Measurements from ENCODE around the gene THAP3.
"Not testable (repeated sequence)": the region's sequence is repeated elsewhere in the genome, so short reads cannot be mapped to it uniquely, and the experiment has no call there.

THAP3 gene

GRCh38 chr1:6635910-6636760, 11.5 kb downstream of the THAP3 start:
- no peaks in the 10 kb centered on the region for H3K27me3 ChIP-seq (replicated peaks in 2 of 5; ENCODE audit: control insufficient read depth in 4 of 5, insufficient read depth in 5 of 5, low read length in 4 of 5)
- WGBS (ENCODE audit: insufficient coverage), result 95% methylated on average over 16 of the region's 16 CpGs
- no peak for DNase-seq
- H3K4me3 ChIP-seq (ENCODE audit: control insufficient read depth in 1 of 7, extremely low read depth in 1 of 7, insufficient read depth in 4 of 7, low read depth in 2 of 7, low read length in 6 of 7), result no peak overlapping the region
- peaks cover 6 to 82% (median 67%) of the 10 kb centered on the region in 4 experiments for H3K36me3 ChIP-seq (ENCODE audit: control insufficient read depth in 4 of 4, insufficient read depth in 4 of 4, low read length in 3 of 4)
- no peaks in the 10 kb centered on the region for H3K4me1 ChIP-seq (ENCODE audit: control extremely low read depth in 1 of 4, control insufficient read depth in 4 of 4, insufficient read depth in 4 of 4, low read length in 3 of 4)
- ChIA-PET CTCF (interaction anchor here (0.7 to 3.8 kb wide), 6 partner anchors 8 to 163 kb away, joined by 3 to 11 read pairs (median 4); no protein-coding TSS in a partner anchor), POLR2A (no interaction called here)
- H3K27ac ChIP-seq (ENCODE audit: insufficient read depth in 1 of 2, low read depth in 1 of 2, low read length in 2 of 2, poor library complexity in 1 of 2, severe bottlenecking in 2 of 2), result no peak overlapping the region
- no peaks in the 10 kb centered on the region for H3K9me3 ChIP-seq (ENCODE audit: control extremely low read depth in 1 of 5, control insufficient read depth in 4 of 5, insufficient read depth in 2 of 5, low read depth in 1 of 5, low read length in 4 of 5)

GRCh38 chr1:6636778-6637177, 12.1 kb downstream of the THAP3 start:
- H3K27ac ChIP-seq (ENCODE audit: insufficient read depth in 1 of 2, low read depth in 1 of 2, low read length in 2 of 2, poor library complexity in 1 of 2, severe bottlenecking in 2 of 2); H3K4me1 ChIP-seq (ENCODE audit: control extremely low read depth in 1 of 4, control insufficient read depth in 4 of 4, insufficient read depth in 4 of 4, low read length in 3 of 4); H3K27me3 ChIP-seq (replicated peaks in 2 of 5; ENCODE audit: control insufficient read depth in 4 of 5, insufficient read depth in 5 of 5, low read length in 4 of 5); POLR2A ChIA-PET; DNase-seq; H3K9me3 ChIP-seq (ENCODE audit: control extremely low read depth in 1 of 5, control insufficient read depth in 4 of 5, insufficient read depth in 2 of 5, low read depth in 1 of 5, low read length in 4 of 5); H3K4me3 ChIP-seq (ENCODE audit: control insufficient read depth in 1 of 7, extremely low read depth in 1 of 7, insufficient read depth in 4 of 7, low read depth in 2 of 7, low read length in 6 of 7): not testable (repeated sequence)
- peaks cover 8 to 87% (median 71%) of the 10 kb centered on the region in 4 experiments for H3K36me3 ChIP-seq (ENCODE audit: control insufficient read depth in 4 of 4, insufficient read depth in 4 of 4, low read length in 3 of 4)
- 84% methylated on average over 6 of the region's 6 CpGs for WGBS (ENCODE audit: insufficient coverage)
- CTCF ChIA-PET, result interaction anchor here (0.6 to 2.2 kb wide), 5 partner anchors 9 to 164 kb away, joined by 3 to 8 read pairs (median 4); partner anchors contain the start of gene ZBTB48

DNA sequence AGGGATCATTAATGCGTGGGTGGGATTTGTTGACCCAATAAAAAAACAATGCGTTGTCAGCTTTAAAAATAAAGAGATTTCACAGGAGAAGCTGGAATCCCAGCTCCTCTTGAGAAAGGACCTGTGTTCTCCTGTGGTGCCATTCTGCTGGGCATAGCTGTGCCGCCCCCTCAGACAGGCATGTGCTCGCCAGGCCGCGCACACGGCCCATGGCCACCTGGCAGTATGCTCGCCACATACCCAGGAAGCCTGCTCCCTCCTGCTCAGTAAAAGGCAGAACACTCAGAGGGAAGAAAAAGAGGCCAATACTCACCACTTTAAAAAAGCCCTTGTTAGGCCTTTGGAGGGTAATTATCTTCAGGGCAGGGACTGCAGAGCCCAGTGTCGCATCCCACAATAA, 13.1 kb downstream of the THAP3 start:
- Histone ChIP-seq H3K36me3 (ENCODE audit: control insufficient read depth in 4 of 4, insufficient read depth in 4 of 4, low read length in 3 of 4) (peaks cover 10 to 87% (median 72%) of the 10 kb centered on the region in 4 experiments), H3K9me3 (ENCODE audit: control extremely low read depth in 1 of 5, control insufficient read depth in 4 of 5, insufficient read depth in 2 of 5, low read depth in 1 of 5, low read length in 4 of 5) (no peaks in the 10 kb centered on the region), H3K27ac (ENCODE audit: insufficient read depth in 1 of 2, low read depth in 1 of 2, low read length in 2 of 2, poor library complexity in 1 of 2, severe bottlenecking in 2 of 2) (no peak overlapping the region), H3K27me3 (replicated peaks in 2 of 5; ENCODE audit: control insufficient read depth in 4 of 5, insufficient read depth in 5 of 5, low read length in 4 of 5) (no peaks in the 10 kb centered on the region), H3K4me3 (ENCODE audit: control insufficient read depth in 1 of 7, extremely low read depth in 1 of 7, insufficient read depth in 4 of 7, low read depth in 2 of 7, low read length in 6 of 7) (no peak overlapping the region), H3K4me1 (ENCODE audit: control extremely low read depth in 1 of 4, control insufficient read depth in 4 of 4, insufficient read depth in 4 of 4, low read length in 3 of 4) (no peaks in the 10 kb centered on the region)
- no peak for DNase-seq
- POLR2A ChIA-PET, result no interaction called here
- CTCF ChIA-PET, result interaction anchor here (2.2 kb wide), 1 partner anchor 9 kb away, joined by 8 read pairs; no protein-coding TSS in a partner anchor
- 100% methylated on average over 3 of the region's 9 CpGs for whole genome bisulfite sequencing (ENCODE audit: insufficient coverage)

GRCh38 chr1:6638226-6638625, 13.6 kb downstream of the THAP3 start:
- POLR2A ChIA-PET, result no interaction called here
- DNase-seq, result no peak
- H3K27ac ChIP-seq (ENCODE audit: insufficient read depth in 1 of 2, low read depth in 1 of 2, low read length in 2 of 2, poor library complexity in 1 of 2, severe bottlenecking in 2 of 2), result no peak overlapping the region
- H3K4me3 ChIP-seq (ENCODE audit: control insufficient read depth in 1 of 7, extremely low read depth in 1 of 7, insufficient read depth in 4 of 7, low read depth in 2 of 7, low read length in 6 of 7), result no peak overlapping the region
- no peaks in the 10 kb centered on the region for H3K27me3 ChIP-seq (replicated peaks in 2 of 5; ENCODE audit: control insufficient read depth in 4 of 5, insufficient read depth in 5 of 5, low read length in 4 of 5)
- no peaks in the 10 kb centered on the region for H3K4me1 ChIP-seq (ENCODE audit: control extremely low read depth in 1 of 4, control insufficient read depth in 4 of 4, insufficient read depth in 4 of 4, low read length in 3 of 4)
- peaks cover 10 to 86% (median 69%) of the 10 kb centered on the region in 4 experiments for H3K36me3 ChIP-seq (ENCODE audit: control insufficient read depth in 4 of 4, insufficient read depth in 4 of 4, low read length in 3 of 4)
- CTCF ChIA-PET, result no interaction called here
- H3K9me3 ChIP-seq (ENCODE audit: control extremely low read depth in 1 of 5, control insufficient read depth in 4 of 5, insufficient read depth in 2 of 5, low read depth in 1 of 5, low read length in 4 of 5), result no peaks in the 10 kb centered on the region
- WGBS (ENCODE audit: insufficient coverage), result 97% methylated on average over 18 of the region's 18 CpGs

DNA sequence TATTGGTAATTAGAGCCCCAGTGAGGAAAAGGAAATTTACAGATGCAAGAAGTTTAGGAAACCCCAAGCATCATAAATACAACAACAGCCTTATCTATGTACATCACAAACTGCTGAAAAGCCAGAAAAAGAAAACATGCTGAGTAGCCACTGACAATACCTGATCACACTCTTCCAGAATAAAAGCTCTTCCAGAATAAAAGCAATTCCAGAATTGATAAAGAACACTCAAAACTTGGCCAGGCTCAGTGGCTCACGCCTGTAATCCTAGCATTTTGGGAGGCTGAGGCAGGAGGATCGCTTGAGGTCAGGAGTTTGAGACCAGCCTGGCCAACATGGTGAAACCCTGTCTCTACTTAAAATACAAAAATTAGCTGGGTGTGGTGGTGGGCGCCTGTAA, 16.2 kb downstream of the THAP3 start:
- WGBS (ENCODE audit: insufficient coverage), result 100% methylated on average over 2 of the region's 3 CpGs
- H3K27me3 ChIP-seq (replicated peaks in 2 of 5; ENCODE audit: control insufficient read depth in 4 of 5, insufficient read depth in 5 of 5, low read length in 4 of 5); H3K9me3 ChIP-seq (ENCODE audit: control extremely low read depth in 1 of 5, control insufficient read depth in 4 of 5, insufficient read depth in 2 of 5, low read depth in 1 of 5, low read length in 4 of 5); H3K27ac ChIP-seq (ENCODE audit: insufficient read depth in 1 of 2, low read depth in 1 of 2, low read length in 2 of 2, poor library complexity in 1 of 2, severe bottlenecking in 2 of 2); DNase-seq; H3K4me3 ChIP-seq (ENCODE audit: control insufficient read depth in 1 of 7, extremely low read depth in 1 of 7, insufficient read depth in 4 of 7, low read depth in 2 of 7, low read length in 6 of 7); H3K4me1 ChIP-seq (ENCODE audit: control extremely low read depth in 1 of 4, control insufficient read depth in 4 of 4, insufficient read depth in 4 of 4, low read length in 3 of 4): not testable (repeated sequence)
- POLR2A ChIA-PET, result interaction anchor here (0.6 kb wide), 1 partner anchor 9 kb away, joined by 3 read pairs; no protein-coding TSS in a partner anchor
- peaks cover 11 to 88% (median 63%) of the 10 kb centered on the region in 4 experiments for H3K36me3 ChIP-seq (ENCODE audit: control insufficient read depth in 4 of 4, insufficient read depth in 4 of 4, low read length in 3 of 4)
- CTCF ChIA-PET, result interaction anchor here (0.6 kb wide), 1 partner anchor 1180 kb away, joined by 3 read pairs; no protein-coding TSS in a partner anchor

DNA sequence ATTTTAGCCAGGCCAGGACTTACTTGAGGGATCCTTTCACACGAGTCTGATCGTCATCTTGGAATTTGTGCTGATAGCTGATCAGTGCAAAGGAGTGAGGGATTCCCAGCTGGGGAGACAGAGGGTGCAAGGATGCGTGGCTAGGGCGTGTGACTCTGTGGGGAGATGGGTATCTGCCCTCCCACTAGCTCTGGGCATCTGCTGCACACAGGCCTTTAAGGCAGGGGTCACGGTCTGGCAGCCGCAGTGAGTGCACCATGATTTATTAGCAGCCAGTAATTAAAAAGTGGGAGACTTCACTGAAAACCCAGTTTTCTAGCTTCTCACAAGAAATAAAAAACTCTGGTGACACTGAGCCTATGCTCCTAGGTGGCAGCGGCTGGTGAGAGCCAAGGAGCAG, 20.4 kb downstream of the THAP3 start:
- ChIA-PET POLR2A (no interaction called here), CTCF (interaction anchor here (1.2 to 3.4 kb wide), 4 partner anchors 11 to 155 kb away, joined by 4 to 19 read pairs (median 9); partner anchors contain the start of gene PLEKHG5)
- Histone ChIP-seq H3K36me3 (ENCODE audit: control insufficient read depth in 4 of 4, insufficient read depth in 4 of 4, low read length in 3 of 4) (peaks cover 7 to 56% (median 31%) of the 10 kb centered on the region in 4 experiments), H3K4me3 (ENCODE audit: control insufficient read depth in 1 of 7, extremely low read depth in 1 of 7, insufficient read depth in 4 of 7, low read depth in 2 of 7, low read length in 6 of 7) (no peak overlapping the region), H3K4me1 (ENCODE audit: control extremely low read depth in 1 of 4, control insufficient read depth in 4 of 4, insufficient read depth in 4 of 4, low read length in 3 of 4) (no peaks in the 10 kb centered on the region), H3K27me3 (replicated peaks in 2 of 5; ENCODE audit: control insufficient read depth in 4 of 5, insufficient read depth in 5 of 5, low read length in 4 of 5) (no peaks in the 10 kb centered on the region), H3K27ac (ENCODE audit: insufficient read depth in 1 of 2, low read depth in 1 of 2, low read length in 2 of 2, poor library complexity in 1 of 2, severe bottlenecking in 2 of 2) (no peak overlapping the region), H3K9me3 (ENCODE audit: control extremely low read depth in 1 of 5, control insufficient read depth in 4 of 5, insufficient read depth in 2 of 5, low read depth in 1 of 5, low read length in 4 of 5) (no peaks in the 10 kb centered on the region)
- 91% methylated on average over 5 of the region's 7 CpGs for WGBS (ENCODE audit: insufficient coverage)
- DNase-seq, result no peak

All from common myeloid progenitor, CD34-positive (primary cell).